Testis (tissue), 2 donors: ENCODE results near the gene COL11A1.

Experiments
- POLR2A ChIP-seq: fragments of 450-650 bp; IDR thresholded peaks from one replicate; pipeline ENCODE4 v1.6.1; 2017; ENCODE audit warnings: antibody characterized with exemption, mild to moderate bottlenecking, moderate library complexity
- TF ChIP-seq, protein P1 (sequence below), 3 experiments: fragments of 450-650 bp in 2 of 3; fragments of 200-600 bp in 1 of 3; sonication (generic) in 1 of 3; IDR thresholded peaks; one replicate each; pipeline ENCODE4 v1.5.1; 2016 to 2019; ENCODE audit warnings: antibody characterized with exemption in 3 of 3, mild to moderate bottlenecking in 2 of 3, moderate library complexity in 1 of 3

DNA sequence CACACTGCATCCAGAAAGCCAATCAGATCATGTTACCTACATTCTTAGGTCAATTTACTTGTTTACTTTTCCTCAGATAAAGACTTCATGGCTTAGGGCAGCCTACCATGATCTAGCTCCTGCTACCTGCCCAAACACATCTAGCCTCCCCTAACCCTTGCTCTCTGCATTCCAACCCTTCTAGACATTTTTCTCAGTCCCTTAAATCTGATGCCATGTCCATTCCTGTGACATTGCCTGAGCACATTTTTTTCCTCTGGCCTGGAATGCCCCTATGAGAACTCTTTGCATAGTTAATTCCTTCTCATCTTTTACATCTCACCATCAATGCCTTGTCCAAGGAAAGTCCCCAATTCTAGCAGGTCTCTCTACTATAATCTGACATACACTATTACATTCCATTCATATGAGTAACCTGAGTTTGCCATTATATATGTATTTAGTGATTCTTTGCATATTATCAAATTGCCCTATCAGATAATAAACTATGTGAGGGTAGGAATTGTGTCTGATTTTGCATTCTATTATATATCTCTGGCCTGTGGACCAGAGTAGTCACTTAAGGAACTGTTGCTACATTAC lies 166.9 kb downstream of the COL11A1 start:
- TF ChIP-seq, protein P1, sequence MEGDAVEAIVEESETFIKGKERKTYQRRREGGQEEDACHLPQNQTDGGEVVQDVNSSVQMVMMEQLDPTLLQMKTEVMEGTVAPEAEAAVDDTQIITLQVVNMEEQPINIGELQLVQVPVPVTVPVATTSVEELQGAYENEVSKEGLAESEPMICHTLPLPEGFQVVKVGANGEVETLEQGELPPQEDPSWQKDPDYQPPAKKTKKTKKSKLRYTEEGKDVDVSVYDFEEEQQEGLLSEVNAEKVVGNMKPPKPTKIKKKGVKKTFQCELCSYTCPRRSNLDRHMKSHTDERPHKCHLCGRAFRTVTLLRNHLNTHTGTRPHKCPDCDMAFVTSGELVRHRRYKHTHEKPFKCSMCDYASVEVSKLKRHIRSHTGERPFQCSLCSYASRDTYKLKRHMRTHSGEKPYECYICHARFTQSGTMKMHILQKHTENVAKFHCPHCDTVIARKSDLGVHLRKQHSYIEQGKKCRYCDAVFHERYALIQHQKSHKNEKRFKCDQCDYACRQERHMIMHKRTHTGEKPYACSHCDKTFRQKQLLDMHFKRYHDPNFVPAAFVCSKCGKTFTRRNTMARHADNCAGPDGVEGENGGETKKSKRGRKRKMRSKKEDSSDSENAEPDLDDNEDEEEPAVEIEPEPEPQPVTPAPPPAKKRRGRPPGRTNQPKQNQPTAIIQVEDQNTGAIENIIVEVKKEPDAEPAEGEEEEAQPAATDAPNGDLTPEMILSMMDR (IDR thresholded peaks at IDR 0.05) = no peak
- TF ChIP-seq POLR2A = no peak
